ENCODE data around the gene CGB7.
"Not testable (repeated sequence)": the region's sequence is repeated elsewhere in the genome, so short reads cannot be mapped to it uniquely, and the experiment has no call there.

CGB7 gene

GRCh38 chr19:49073514-49074378 is 16.2 kb upstream of the CGB7 start:
- peak; percentile 10 for DNase-seq

- no peak for DNase-seq
Observed at GRCh38 chr19:49071860-49072547, 14.5 kb upstream of the CGB7 start.

GRCh38 chr19:49070416-49070815 is 12.9 kb upstream of the CGB7 start:
- no peak for DNase-seq

GRCh38 chr19:49069026-49069425 is 11.5 kb upstream of the CGB7 start:
- no peak for DNase-seq

GRCh38 chr19:49067554-49067953 is 10.0 kb upstream of the CGB7 start:
- DNase-seq: no peak

GRCh38 chr19:49065905-49066512 is 8.5 kb upstream of the CGB7 start:
- DNase-seq: no peak

GRCh38 chr19:49064768-49065611 is 7.4 kb upstream of the CGB7 start, which contains the start of gene NTF4:
TSS of gene NTF4 (minus strand) at chr19:49064818. CDS start at chr19:49061997, 2,821 bp downstream.
- no peak for DNase-seq

GRCh38 chr19:49064029-49064629 is 6.6 kb upstream of the CGB7 start:
- no peak for DNase-seq

GRCh38 chr19:49061445-49061844 is 3.9 kb upstream of the CGB7 start:
- no peak for DNase-seq

GRCh38 chr19:49061000-49061399 is 3.5 kb upstream of the CGB7 start:
- no peak for DNase-seq

- no peak for DNase-seq
Observed at GRCh38 chr19:49059053-49059452, 1.5 kb upstream of the CGB7 start.

GRCh38 chr19:49058562-49058961 is 1.0 kb upstream of the CGB7 start:
- DNase-seq: no peak

GRCh38 chr19:49056902-49057596 is 500 bp downstream of the CGB7 start:
- not testable (repeated sequence) for DNase-seq

GRCh38 chr19:49056101-49056901 is 1.2 kb downstream of the CGB7 start:
- no peak for DNase-seq

- peak; percentile 40 for DNase-seq
Observed at GRCh38 chr19:49050376-49051033, 7.0 kb downstream of the CGB7 start.

- DNase-seq: not testable (repeated sequence)
Observed at GRCh38 chr19:49049834-49050233, 7.7 kb downstream of the CGB7 start.

- not testable (repeated sequence) for DNase-seq
Observed at GRCh38 chr19:49049011-49049410, 8.5 kb downstream of the CGB7 start, which contains the start of gene CGB8. TSS of gene CGB8 (minus strand) at chr19:49049111. CDS start at chr19:49048739, 372 bp downstream.

- not testable (repeated sequence) for DNase-seq
Observed at GRCh38 chr19:49043548-49043947, 14.0 kb downstream of the CGB7 start, which contains the start of gene CGB5. TSS of gene CGB5 (plus strand) at chr19:49043848. CDS start at chr19:49044210, 362 bp downstream.

GRCh38 chr19:49042666-49043065 is 14.9 kb downstream of the CGB7 start:
- not testable (repeated sequence) for DNase-seq

- DNase-seq: no peak
Observed at GRCh38 chr19:49042177-49042576, 15.4 kb downstream of the CGB7 start.

Measured in T1000 (cell line).